Panc1 (cell line): ENCODE measurements around the gene ELANE. TPM values are rescaled to one million over a fixed set of nuclear protein-coding genes. Genes with fewer than 3 reads are reported as not detected.

ENCODE experiments used
- ATAC-seq: fragments of 200-7000 bp; cut with Tn5 transposase; 2 replicates; pipeline ENCODE4 v1.9.1; 2020; ENCODE audit warnings: mild to moderate bottlenecking, moderate library complexity
- BruUV-seq: library from RNA; stranded (reverse); fragments of 400-500 nt; replicated peaks from 2 replicates; lab custom pipeline; 2021; lab: Mats Ljungman, UMichigan
- CTCF ChIA-PET: fragments of 300-600 bp; sonication (Branson Sonifier 250); formaldehyde crosslinking; loops from one replicate; lab custom pipeline; 2022; ENCODE audit warnings: antibody characterized with exemption; lab: Charles Lee
- POLR2A ChIA-PET: fragments of 300-600 bp; sonication (Branson Sonifier 250); formaldehyde crosslinking; loops from one replicate; lab custom pipeline; 2022; ENCODE audit warnings: antibody characterized with exemption; lab: Charles Lee
- DNase-seq: peaks from one replicate; pipeline ENCODE4 v3.0.0-alpha.2; 2010; ENCODE audit warnings: low read depth, low spot score
- H3K27ac ChIP-seq: 2 replicates; pipeline ENCODE4 v1.5.1; 2011; ENCODE audit warnings: mild to moderate bottlenecking, low read length, inconsistent platforms
- H3K27me3 ChIP-seq: fragments of 200-500 bp; sonication (Bioruptor generic); 2 replicates; pipeline ENCODE4 v1.6.0; 2014; ENCODE audit warnings: low read length, inconsistent platforms; ENCODE audit not compliant: control insufficient read depth, insufficient read depth
- H3K36me3 ChIP-seq: fragments of 200-500 bp; sonication (Bioruptor generic); 2 replicates; pipeline ENCODE4 v1.5.1; 2014; ENCODE audit warnings: inconsistent platforms, mild to moderate bottlenecking, low read length, moderate library complexity; ENCODE audit not compliant: control insufficient read depth, insufficient read depth
- H3K4me1 ChIP-seq: 2 replicates; pipeline ENCODE4 v1.5.1; 2011; ENCODE audit warnings: inconsistent platforms, mild to moderate bottlenecking, low read length, moderate library complexity; ENCODE audit not compliant: control insufficient read depth, insufficient read depth
- H3K4me3 ChIP-seq, 2 experiments: 2 replicates each; pipeline ENCODE4 v1.5.1; 2011 to 2012; ENCODE audit warnings: low read depth in 2 of 2, low read length in 2 of 2, mild to moderate bottlenecking in 2 of 2, inconsistent platforms in 1 of 2, moderate library complexity in 1 of 2
- H3K9me3 ChIP-seq: fragments of 200-500 bp; sonication (Bioruptor generic); 2 replicates; pipeline ENCODE4 v1.5.1; 2014; ENCODE audit warnings: low read depth, mild to moderate bottlenecking, inconsistent platforms, low read length, moderate library complexity; ENCODE audit not compliant: control insufficient read depth, insufficient read depth
- POLR2AphosphoS5 ChIP-seq: IDR thresholded peaks from 2 replicates; pipeline ENCODE4 v1.6.1; 2012; ENCODE audit warnings: mild to moderate bottlenecking, low read depth, low read length, moderate library complexity
- SIN3A ChIP-seq: IDR thresholded peaks from 2 replicates; pipeline ENCODE4 v1.6.1; 2012; ENCODE audit warnings: low read depth, mild to moderate bottlenecking, low read length, moderate library complexity, borderline replicate concordance; ENCODE audit not compliant: insufficient read depth
- TCF7L2 ChIP-seq: IDR thresholded peaks from 2 replicates; pipeline ENCODE4 v1.6.1; 2011; ENCODE audit warnings: mild to moderate bottlenecking, low read depth, low read length, inconsistent platforms
- in situ Hi-C: cut with HindIII; loops from 2 replicates; pipeline ENCODE4 v1.10.0; 2016; ENCODE audit warnings: low sequenced_read_pairs, low pct_unique_long_range_greater_than_20kb
- intact Hi-C: fragments of 100-400 bp; cut with micrococcal nuclease; formaldehyde crosslinking; loops from one replicate; pipeline ENCODE4 v1.10.0; 2022; ENCODE audit not compliant: unreplicated experiment
- total RNA-seq: library from RNA; stranded (reverse); gene quantifications from one replicate; pipeline ENCODE4 v1.2.1, GENCODE V29; 2021; ENCODE audit not compliant: unreplicated experiment
- TF ChIP-seq, protein P1 (sequence below): fragments of 450-650 bp; IDR thresholded peaks from 2 replicates; pipeline ENCODE4 v1.5.1; 2017; ENCODE audit warnings: mild to moderate bottlenecking
- TF ChIP-seq, protein P2 (sequence below), 2 experiments: IDR thresholded peaks; 2 replicates each; pipeline ENCODE4 v1.6.1; 2011 to 2012; ENCODE audit warnings: low read depth in 2 of 2, control low read depth in 1 of 2, low read length in 1 of 2, mild to moderate bottlenecking in 1 of 2, moderate library complexity in 1 of 2; ENCODE audit not compliant: insufficient read depth in 1 of 2

The ELANE gene
- total RNA-seq, 1 experiment from 2014 or later = 0.57 TPM

DNA sequence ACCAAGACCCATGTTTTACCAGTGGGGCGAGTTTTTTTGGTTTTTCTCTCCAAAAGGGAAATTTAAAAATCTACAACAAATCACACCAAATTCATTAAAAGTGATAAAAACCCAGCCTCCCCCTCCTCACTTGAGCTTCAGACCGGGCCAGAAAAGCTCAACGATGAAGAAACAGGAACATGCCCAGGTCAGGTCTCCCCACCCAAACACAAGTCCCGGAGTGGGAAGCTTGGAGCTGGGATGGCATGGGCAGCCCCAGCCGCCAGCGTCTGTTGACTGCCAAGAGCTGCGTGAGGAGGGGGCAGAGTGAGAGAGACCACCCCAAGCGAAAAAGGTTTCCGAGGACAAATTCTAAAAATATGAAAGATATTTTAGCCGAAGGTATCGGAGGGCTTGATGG, 44.9 kb downstream of the ELANE start:
- Histone ChIP-seq H3K4me3 (no peak overlapping the region), H3K27me3 (no peaks in the 10 kb centered on the region), H3K9me3 (no peaks in the 10 kb centered on the region), H3K27ac (no peak overlapping the region), H3K36me3 (no peaks in the 10 kb centered on the region), H3K4me1 (no peaks in the 10 kb centered on the region)
- ATAC-seq (no peak), DNase-seq (no peak)
- CTCF ChIA-PET = no interaction called here
- intact Hi-C loops = no loop called here
- TF ChIP-seq TCF7L2 (no peak), POLR2AphosphoS5 (no peak), SIN3A (no peak)
- TF ChIP-seq, protein P1, sequence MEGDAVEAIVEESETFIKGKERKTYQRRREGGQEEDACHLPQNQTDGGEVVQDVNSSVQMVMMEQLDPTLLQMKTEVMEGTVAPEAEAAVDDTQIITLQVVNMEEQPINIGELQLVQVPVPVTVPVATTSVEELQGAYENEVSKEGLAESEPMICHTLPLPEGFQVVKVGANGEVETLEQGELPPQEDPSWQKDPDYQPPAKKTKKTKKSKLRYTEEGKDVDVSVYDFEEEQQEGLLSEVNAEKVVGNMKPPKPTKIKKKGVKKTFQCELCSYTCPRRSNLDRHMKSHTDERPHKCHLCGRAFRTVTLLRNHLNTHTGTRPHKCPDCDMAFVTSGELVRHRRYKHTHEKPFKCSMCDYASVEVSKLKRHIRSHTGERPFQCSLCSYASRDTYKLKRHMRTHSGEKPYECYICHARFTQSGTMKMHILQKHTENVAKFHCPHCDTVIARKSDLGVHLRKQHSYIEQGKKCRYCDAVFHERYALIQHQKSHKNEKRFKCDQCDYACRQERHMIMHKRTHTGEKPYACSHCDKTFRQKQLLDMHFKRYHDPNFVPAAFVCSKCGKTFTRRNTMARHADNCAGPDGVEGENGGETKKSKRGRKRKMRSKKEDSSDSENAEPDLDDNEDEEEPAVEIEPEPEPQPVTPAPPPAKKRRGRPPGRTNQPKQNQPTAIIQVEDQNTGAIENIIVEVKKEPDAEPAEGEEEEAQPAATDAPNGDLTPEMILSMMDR = no peak
- TF ChIP-seq, protein P2, sequence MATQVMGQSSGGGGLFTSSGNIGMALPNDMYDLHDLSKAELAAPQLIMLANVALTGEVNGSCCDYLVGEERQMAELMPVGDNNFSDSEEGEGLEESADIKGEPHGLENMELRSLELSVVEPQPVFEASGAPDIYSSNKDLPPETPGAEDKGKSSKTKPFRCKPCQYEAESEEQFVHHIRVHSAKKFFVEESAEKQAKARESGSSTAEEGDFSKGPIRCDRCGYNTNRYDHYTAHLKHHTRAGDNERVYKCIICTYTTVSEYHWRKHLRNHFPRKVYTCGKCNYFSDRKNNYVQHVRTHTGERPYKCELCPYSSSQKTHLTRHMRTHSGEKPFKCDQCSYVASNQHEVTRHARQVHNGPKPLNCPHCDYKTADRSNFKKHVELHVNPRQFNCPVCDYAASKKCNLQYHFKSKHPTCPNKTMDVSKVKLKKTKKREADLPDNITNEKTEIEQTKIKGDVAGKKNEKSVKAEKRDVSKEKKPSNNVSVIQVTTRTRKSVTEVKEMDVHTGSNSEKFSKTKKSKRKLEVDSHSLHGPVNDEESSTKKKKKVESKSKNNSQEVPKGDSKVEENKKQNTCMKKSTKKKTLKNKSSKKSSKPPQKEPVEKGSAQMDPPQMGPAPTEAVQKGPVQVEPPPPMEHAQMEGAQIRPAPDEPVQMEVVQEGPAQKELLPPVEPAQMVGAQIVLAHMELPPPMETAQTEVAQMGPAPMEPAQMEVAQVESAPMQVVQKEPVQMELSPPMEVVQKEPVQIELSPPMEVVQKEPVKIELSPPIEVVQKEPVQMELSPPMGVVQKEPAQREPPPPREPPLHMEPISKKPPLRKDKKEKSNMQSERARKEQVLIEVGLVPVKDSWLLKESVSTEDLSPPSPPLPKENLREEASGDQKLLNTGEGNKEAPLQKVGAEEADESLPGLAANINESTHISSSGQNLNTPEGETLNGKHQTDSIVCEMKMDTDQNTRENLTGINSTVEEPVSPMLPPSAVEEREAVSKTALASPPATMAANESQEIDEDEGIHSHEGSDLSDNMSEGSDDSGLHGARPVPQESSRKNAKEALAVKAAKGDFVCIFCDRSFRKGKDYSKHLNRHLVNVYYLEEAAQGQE (IDR thresholded peaks at IDR 0.05; ENCODE audit: insufficient read depth in 1 of 2, low read depth in 2 of 2, low read length in 1 of 2) = no peak
- in situ Hi-C loops = no loop called here
- no TSS peak for BruUV-seq
- POLR2A ChIA-PET = no interaction called here

DNA sequence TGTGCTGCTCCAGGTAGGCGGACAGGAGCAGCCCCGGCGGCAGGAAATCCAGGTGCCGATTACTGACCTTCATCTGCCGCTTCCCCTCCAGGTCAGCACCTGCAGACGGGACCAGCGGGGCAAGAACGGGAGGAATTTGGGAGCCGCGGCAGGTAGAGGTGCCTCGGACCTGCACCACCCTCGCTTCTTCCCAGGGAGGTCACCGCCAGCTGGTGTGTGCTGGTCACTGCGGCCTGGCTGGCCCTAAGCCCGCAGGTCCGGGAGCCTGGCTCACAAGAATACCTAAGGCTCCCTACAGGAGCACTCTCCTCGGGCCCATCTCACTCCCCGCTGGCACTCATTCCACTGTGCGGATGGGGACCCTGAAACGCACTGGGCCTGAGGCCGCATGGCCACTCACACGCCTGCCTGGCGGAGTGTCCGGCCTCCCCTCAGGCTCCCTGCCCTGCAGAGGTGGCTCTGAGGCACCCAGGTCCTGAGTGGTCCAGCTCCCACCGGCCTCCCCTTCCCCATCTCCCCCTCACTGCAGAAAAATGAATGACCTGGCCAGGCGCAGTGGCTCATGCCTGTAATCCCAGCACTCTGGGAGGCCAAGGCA, 45.4 kb downstream of the ELANE start:
- TF ChIP-seq POLR2AphosphoS5 = no peak
- TF ChIP-seq, protein P2 (IDR thresholded peaks at IDR 0.05; ENCODE audit: insufficient read depth in 1 of 2, low read depth in 2 of 2, low read length in 1 of 2) = no peak
- TF ChIP-seq SIN3A = no peak
- no peak for TF ChIP-seq TCF7L2
- TF ChIP-seq, protein P1 = no peak
- POLR2A ChIA-PET = no interaction called here
- ATAC-seq (peak; percentile 37; the same call in 1 of the 2 replicates), DNase-seq (no peak)
- BruUV-seq = no TSS peak
- H3K36me3 ChIP-seq = no peaks in the 10 kb centered on the region
- intact Hi-C loops = no loop called here
- no peaks in the 10 kb centered on the region for H3K9me3 ChIP-seq
- CTCF ChIA-PET = no interaction called here
- no peak overlapping the region for H3K4me3 ChIP-seq
- no peaks in the 10 kb centered on the region for H3K4me1 ChIP-seq
- H3K27me3 ChIP-seq = no peaks in the 10 kb centered on the region
- H3K27ac ChIP-seq = no peak overlapping the region
- in situ Hi-C loops = no loop called here
